WERI-Rb-1 (cell line): ENCODE results near the gene OR2Z1.

Source experiments
- DNase-seq: peaks from one replicate; pipeline ENCODE4 v3.0.0-alpha.2; 2020
- H3K27ac ChIP-seq: fragments of 250-450 bp; sonication (Bioruptor Pico); 2 replicates; pipeline ENCODE4 v1.5.1; 2020; ENCODE audit warnings: mild to moderate bottlenecking, moderate library complexity
- H3K27me3 ChIP-seq: fragments of 250-450 bp; sonication (Bioruptor Pico); 2 replicates; pipeline ENCODE4 v1.5.1; 2021; ENCODE audit warnings: mild to moderate bottlenecking, low read depth, moderate library complexity; ENCODE audit not compliant: insufficient read depth, severe bottlenecking
- H3K36me3 ChIP-seq: fragments of 250-450 bp; sonication (Bioruptor Pico); 2 replicates; pipeline ENCODE4 v1.5.1; 2020; ENCODE audit warnings: mild to moderate bottlenecking, moderate library complexity
- H3K4me3 ChIP-seq: 2 replicates; pipeline ENCODE4 v1.5.1; 2011; ENCODE audit warnings: low read depth, mild to moderate bottlenecking, control low read depth, low read length
- H3K9me3 ChIP-seq: fragments of 250-450 bp; sonication (Bioruptor Pico); 2 replicates; pipeline ENCODE4 v1.5.1; 2021; ENCODE audit warnings: mild to moderate bottlenecking, moderate library complexity; ENCODE audit not compliant: severe bottlenecking
- CTCF ChIP-seq: IDR thresholded peaks from 2 replicates; pipeline ENCODE4 v1.5.1; 2011; ENCODE audit warnings: low read depth, mild to moderate bottlenecking, control low read depth, inconsistent platforms, low read length

Gene OR2Z1

GRCh38 chr19:8688930-8689329 lies 32.5 kb upstream of the OR2Z1 start:
- Histone ChIP-seq H3K4me3 (no peak overlapping the region), H3K27ac (no peak overlapping the region), H3K27me3 (peaks cover 61% of the 10 kb centered on the region), H3K9me3 (peaks cover 2% of the 10 kb centered on the region), H3K36me3 (no peaks in the 10 kb centered on the region)
- TF ChIP-seq CTCF, result no peak
- DNase-seq, result no peak

- Histone ChIP-seq H3K27me3 (peaks cover 68% of the 10 kb centered on the region), H3K27ac (no peak overlapping the region), H3K9me3 (peaks cover 2% of the 10 kb centered on the region), H3K4me3 (no peak overlapping the region), H3K36me3 (no peaks in the 10 kb centered on the region)
- TF ChIP-seq CTCF, result no peak
- DNase-seq, result no peak
Observed at GRCh38 chr19:8690753-8691539, 30.5 kb upstream of the OR2Z1 start.

- Histone ChIP-seq H3K4me3 (no peak overlapping the region), H3K27me3 (peaks cover 78% of the 10 kb centered on the region), H3K9me3 (no peaks in the 10 kb centered on the region), H3K36me3 (no peaks in the 10 kb centered on the region), H3K27ac (no peak overlapping the region)
- DNase-seq, result no peak
- TF ChIP-seq CTCF, result no peak
Observed at GRCh38 chr19:8695501-8695900, 25.9 kb upstream of the OR2Z1 start.

GRCh38 chr19:8695911-8696310 lies 25.5 kb upstream of the OR2Z1 start:
- no peak overlapping the region for H3K27ac ChIP-seq
- no peaks in the 10 kb centered on the region for H3K36me3 ChIP-seq
- DNase-seq, result no peak
- no peaks in the 10 kb centered on the region for H3K9me3 ChIP-seq
- no peak for TF ChIP-seq CTCF
- H3K27me3 ChIP-seq, result peaks cover 78% of the 10 kb centered on the region
- no peak overlapping the region for H3K4me3 ChIP-seq

- no peaks in the 10 kb centered on the region for H3K36me3 ChIP-seq
- peaks cover 80% of the 10 kb centered on the region for H3K27me3 ChIP-seq
- H3K9me3 ChIP-seq, result no peaks in the 10 kb centered on the region
- no peak for TF ChIP-seq CTCF
- H3K4me3 ChIP-seq, result no peak overlapping the region
- DNase-seq, result no peak
- H3K27ac ChIP-seq, result no peak overlapping the region
Observed at GRCh38 chr19:8696993-8697392, 24.4 kb upstream of the OR2Z1 start.
